GM12872 (cell line): ENCODE results near the gene MSH3.

Experiments used
- TF ChIP-seq, protein P1 (sequence below): IDR thresholded peaks from 3 replicates; pipeline ENCODE4 v1.5.1; 2011; ENCODE audit warnings: low read depth, mild to moderate bottlenecking, low read length, moderate library complexity; ENCODE audit not compliant: insufficient read depth

Gene MSH3

DNA sequence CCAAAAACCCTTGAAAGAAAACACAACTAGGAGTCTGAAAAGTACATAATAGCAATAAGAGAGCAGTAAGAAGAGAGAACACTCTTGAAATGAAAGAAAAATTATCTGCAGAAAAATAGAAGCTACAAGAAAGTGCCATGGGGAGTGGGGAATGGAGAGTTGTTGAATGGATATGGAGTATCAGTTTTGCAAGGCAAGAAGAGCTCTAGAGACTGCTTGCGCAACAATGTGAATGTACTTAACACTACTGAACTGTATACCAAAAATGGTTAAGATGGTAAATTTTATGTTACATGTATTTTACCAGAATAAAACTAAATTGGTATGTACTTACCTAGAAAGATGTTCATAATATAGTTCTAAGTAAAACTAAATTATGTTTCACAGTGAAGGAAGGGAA is 251.0 kb downstream of the MSH3 start:
- TF ChIP-seq, protein P1, sequence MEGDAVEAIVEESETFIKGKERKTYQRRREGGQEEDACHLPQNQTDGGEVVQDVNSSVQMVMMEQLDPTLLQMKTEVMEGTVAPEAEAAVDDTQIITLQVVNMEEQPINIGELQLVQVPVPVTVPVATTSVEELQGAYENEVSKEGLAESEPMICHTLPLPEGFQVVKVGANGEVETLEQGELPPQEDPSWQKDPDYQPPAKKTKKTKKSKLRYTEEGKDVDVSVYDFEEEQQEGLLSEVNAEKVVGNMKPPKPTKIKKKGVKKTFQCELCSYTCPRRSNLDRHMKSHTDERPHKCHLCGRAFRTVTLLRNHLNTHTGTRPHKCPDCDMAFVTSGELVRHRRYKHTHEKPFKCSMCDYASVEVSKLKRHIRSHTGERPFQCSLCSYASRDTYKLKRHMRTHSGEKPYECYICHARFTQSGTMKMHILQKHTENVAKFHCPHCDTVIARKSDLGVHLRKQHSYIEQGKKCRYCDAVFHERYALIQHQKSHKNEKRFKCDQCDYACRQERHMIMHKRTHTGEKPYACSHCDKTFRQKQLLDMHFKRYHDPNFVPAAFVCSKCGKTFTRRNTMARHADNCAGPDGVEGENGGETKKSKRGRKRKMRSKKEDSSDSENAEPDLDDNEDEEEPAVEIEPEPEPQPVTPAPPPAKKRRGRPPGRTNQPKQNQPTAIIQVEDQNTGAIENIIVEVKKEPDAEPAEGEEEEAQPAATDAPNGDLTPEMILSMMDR: no peak

DNA sequence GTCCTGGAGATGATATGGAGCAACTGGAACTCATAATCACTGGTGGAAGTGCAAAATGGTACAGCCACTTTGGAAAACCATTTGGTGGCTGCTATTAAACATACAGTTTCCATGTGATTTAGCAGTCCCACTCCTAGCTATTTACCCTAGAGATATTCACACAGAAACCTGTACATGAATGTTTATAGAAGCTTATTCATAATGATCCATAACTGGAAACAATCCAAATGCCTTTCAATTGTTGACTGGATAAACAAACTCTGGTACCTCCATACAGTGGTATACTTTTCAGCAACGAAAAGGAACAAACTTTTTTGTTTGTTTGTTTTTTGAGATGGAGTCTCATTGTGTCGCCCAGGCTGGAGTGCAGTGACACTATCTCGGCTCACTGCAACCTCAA is 258.0 kb downstream of the MSH3 start:
- TF ChIP-seq, protein P1: no peak

DNA sequence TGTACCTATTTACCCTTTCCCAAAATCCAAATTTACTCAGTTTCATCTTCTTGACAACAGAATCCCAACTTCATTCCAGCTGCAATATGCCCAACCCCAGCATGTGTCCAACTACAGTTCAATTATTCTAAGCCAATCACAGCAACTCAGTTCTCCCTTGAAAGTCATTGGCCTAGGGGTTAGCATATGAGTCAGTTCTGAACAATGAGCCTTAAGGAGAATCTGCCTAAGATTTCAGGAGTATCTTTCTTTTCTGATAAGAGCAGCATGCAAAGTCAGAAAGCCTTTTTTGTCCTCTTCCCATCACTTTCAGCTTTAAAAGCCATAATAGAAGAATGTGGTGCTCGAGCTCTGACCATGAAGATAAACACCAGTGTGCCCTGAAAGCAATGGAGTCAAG is 261.3 kb downstream of the MSH3 start:
- TF ChIP-seq, protein P1: no peak

DNA sequence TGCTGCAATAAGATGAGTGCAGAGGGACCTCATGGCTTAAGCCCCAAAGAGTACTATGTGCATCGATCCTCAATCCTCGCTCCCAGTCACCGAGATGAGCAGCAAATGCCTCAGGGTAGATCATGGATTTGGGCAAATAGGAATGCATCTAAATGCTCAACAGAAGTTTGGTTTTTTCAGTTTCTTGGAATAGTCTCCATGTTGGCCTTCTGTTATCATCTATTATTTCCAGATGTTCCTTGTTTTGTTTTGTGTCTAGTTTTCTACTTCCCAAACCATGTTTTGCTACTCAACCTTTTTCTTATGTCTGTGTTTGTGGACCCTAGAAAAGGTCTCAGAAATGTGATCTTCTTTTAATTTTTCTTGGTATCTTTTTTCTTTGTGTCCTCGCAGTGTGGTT is 262.2 kb downstream of the MSH3 start:
- TF ChIP-seq, protein P1: no peak

DNA sequence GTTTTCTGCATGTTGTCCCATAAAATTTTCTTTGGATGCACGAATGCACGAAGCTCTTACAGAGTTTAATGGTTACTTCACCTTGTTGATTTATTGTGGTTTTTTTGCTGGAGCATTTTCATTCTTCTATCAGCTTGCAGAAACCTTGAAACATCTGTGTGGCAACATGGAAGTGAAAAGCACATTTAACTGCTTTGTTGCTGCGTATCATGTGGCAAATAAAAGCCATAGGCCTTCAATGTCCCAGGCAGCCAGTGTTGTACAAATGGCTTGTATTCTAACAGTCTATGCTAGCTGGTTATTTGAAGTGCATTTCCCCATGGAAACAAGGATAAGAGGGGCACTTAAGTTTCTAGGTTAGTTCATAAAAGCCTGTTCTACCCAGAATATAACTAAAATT is 263.2 kb downstream of the MSH3 start:
- TF ChIP-seq, protein P1: no peak

DNA sequence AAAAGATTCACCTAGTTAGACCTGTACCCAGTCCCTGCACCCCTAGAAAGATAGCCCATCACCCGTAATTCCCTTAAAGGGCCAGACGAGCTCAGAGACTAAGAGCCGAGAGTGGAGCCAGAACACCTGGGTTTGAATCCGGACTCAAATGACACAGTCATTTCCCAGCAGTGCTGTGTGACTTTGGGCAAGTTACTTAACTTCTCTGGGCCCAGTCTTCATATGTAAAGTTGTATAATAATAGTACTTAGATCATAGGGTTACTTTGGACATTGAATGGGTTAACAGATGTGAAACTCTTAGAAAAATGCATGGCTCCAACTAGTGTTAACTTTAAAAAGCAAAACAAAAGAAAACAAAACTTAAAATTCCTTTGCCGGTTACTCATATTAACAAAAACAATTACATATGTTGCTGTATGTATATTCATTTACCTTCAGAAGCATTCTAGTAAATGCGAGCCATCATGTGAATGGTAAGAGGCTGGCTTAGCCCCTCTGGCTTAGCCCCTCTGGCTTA is 265.3 kb downstream of the MSH3 start:
- TF ChIP-seq, protein P1: no peak

DNA sequence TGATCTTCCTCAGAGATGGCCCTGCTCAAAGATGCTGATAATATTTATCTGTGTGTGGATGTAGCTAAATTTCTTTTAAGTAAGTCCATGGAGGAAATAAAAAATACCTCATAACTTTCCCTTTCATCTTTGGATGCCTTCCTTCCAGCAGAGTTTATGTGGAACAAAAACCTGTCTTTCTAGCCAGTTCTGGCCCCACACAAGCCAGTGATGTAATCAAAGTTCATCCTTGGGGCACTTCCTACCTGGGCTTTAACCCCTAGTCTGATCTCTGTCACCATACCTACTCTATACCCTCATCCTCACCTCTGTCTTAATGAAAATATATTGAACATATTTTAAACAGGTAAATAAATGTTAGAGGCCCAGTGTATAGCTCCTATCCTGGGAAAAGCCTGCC is 265.9 kb downstream of the MSH3 start:
- TF ChIP-seq, protein P1: no peak
